Ishikawa (cell line): ENCODE results near the gene CALCA.

Experiments used
- CEBPB ChIP-seq: IDR thresholded peaks from 2 replicates; pipeline ENCODE4 v1.6.1; 2012
- CREB1 ChIP-seq: IDR thresholded peaks from 2 replicates; pipeline ENCODE4 v1.6.1; 2012; ENCODE audit warnings: low read depth
- FOXM1 ChIP-seq: IDR thresholded peaks from 2 replicates; pipeline ENCODE4 v1.6.1; 2012; ENCODE audit warnings: low read depth, borderline replicate concordance
- MAX ChIP-seq: IDR thresholded peaks from 2 replicates; pipeline ENCODE4 v1.6.1; 2012
- NFIC ChIP-seq: IDR thresholded peaks from 2 replicates; pipeline ENCODE4 v1.6.1; 2012
- REST ChIP-seq: IDR thresholded peaks from 2 replicates; pipeline ENCODE4 v1.6.1; 2012; ENCODE audit warnings: low read depth, mild to moderate bottlenecking
- TAF1 ChIP-seq: IDR thresholded peaks from 2 replicates; pipeline ENCODE4 v1.6.1; 2012; ENCODE audit warnings: low read depth, mild to moderate bottlenecking
- USF1 ChIP-seq: IDR thresholded peaks from 2 replicates; pipeline ENCODE4 v1.6.1; 2012
- YY1 ChIP-seq: IDR thresholded peaks from 2 replicates; pipeline ENCODE4 v1.6.1; 2012; ENCODE audit warnings: low read depth

GRCh38 chr11:14973621-14974514 lies 1.7 kb upstream of the CALCA start:
- TF ChIP-seq MAX: no peak
- no peak for TF ChIP-seq REST
- no peak for TF ChIP-seq FOXM1
- no peak for TF ChIP-seq CREB1
- no peak for TF ChIP-seq YY1
- no peak for TF ChIP-seq NFIC
- TF ChIP-seq CEBPB: no peak
- TF ChIP-seq TAF1: no peak
- TF ChIP-seq USF1: no peak
